ENCODE data around the gene NEIL1. TPM values are rescaled to one million over a fixed set of nuclear protein-coding genes. Genes with fewer than 3 reads are reported as not detected.
"Not testable (repeated sequence)": the region's sequence is repeated elsewhere in the genome, so short reads cannot be mapped to it uniquely, and the experiment has no call there.

The NEIL1 gene
- total RNA-seq: 42.1 TPM
- long read RNA-seq, partial matches to known transcripts: 7 of 31 reads
- long read RNA-seq, other reads (novel, unspliced or antisense): 21 of 31 reads

GRCh38 chr15:75346796-75347221, at the start of gene NEIL1:
Gene NEIL1 (plus strand): TSS chr15:75347039. CDS start chr15:75348906, 1,867 bp downstream.
- DNase-seq (peak; percentile 74), ATAC-seq (peak; percentile 30)
- Histone ChIP-seq H3K36me3 (no peaks in the 10 kb centered on the region), H3K27me3 (no peaks in the 10 kb centered on the region), H3K27ac (peak within 1 kb of the TSS; percentile 84), H3K4me1 (peaks cover 20% of the 10 kb centered on the region), H3K4me3 (peak within 1 kb of the TSS; percentile 97), H3K9me3 (no peaks in the 10 kb centered on the region)
- TF ChIP-seq CTCF (IDR thresholded peaks at IDR 0.05): no peak
- intact Hi-C loops (cut with DNase I): no loop called here

GRCh38 chr15:75298541-75299310, 48.1 kb upstream of the NEIL1 start:
- DNase-seq; H3K27me3 ChIP-seq; H3K27ac ChIP-seq; intact Hi-C loops (cut with DNase I); H3K36me3 ChIP-seq; H3K9me3 ChIP-seq; H3K4me3 ChIP-seq; H3K4me1 ChIP-seq: not testable (repeated sequence)
- peak; percentile 97 for ATAC-seq

GRCh38 chr15:75299311-75299688, 47.5 kb upstream of the NEIL1 start:
- intact Hi-C loops (cut with DNase I); H3K4me1 ChIP-seq; H3K9me3 ChIP-seq; H3K4me3 ChIP-seq; H3K36me3 ChIP-seq; H3K27ac ChIP-seq; H3K27me3 ChIP-seq: not testable (repeated sequence)
- peak; percentile 61 for TF ChIP-seq CTCF (IDR thresholded peaks at IDR 0.05)
- peak; percentile 98 for ATAC-seq
- DNase-seq: peak; percentile 81

- intact Hi-C loops (cut with DNase I); H3K36me3 ChIP-seq; H3K9me3 ChIP-seq; H3K27ac ChIP-seq; H3K4me3 ChIP-seq; H3K4me1 ChIP-seq; DNase-seq; ATAC-seq; H3K27me3 ChIP-seq: not testable (repeated sequence)
Measured at GRCh38 chr15:75300026-75300425, 46.8 kb upstream of the NEIL1 start.

- no peak overlapping the region for H3K4me3 ChIP-seq
- H3K9me3 ChIP-seq: no peaks in the 10 kb centered on the region
- H3K27ac ChIP-seq: no peak overlapping the region
- no peak for ATAC-seq
- no peaks in the 10 kb centered on the region for H3K36me3 ChIP-seq
- intact Hi-C loops (cut with DNase I): no loop called here
- no peaks in the 10 kb centered on the region for H3K27me3 ChIP-seq
- no peaks in the 10 kb centered on the region for H3K4me1 ChIP-seq
- no peak for DNase-seq
- no peak for TF ChIP-seq CTCF (IDR thresholded peaks at IDR 0.05)
Measured at GRCh38 chr15:75302318-75302717, 44.5 kb upstream of the NEIL1 start.

GRCh38 chr15:75302753-75303152, 44.1 kb upstream of the NEIL1 start:
- ATAC-seq; H3K9me3 ChIP-seq; DNase-seq; H3K36me3 ChIP-seq; H3K27me3 ChIP-seq; H3K4me1 ChIP-seq; intact Hi-C loops (cut with DNase I); H3K4me3 ChIP-seq; H3K27ac ChIP-seq: not testable (repeated sequence)

- intact Hi-C loops (cut with DNase I): no loop called here
- H3K9me3 ChIP-seq: no peaks in the 10 kb centered on the region
- ATAC-seq: no peak
Measured at GRCh38 chr15:75306188-75306587, 40.7 kb upstream of the NEIL1 start.

More at GRCh38 chr15:75306188-75306587, 40.7 kb upstream of the NEIL1 start:
- Histone ChIP-seq H3K4me1 (no peaks in the 10 kb centered on the region), H3K27me3 (peaks cover 10% of the 10 kb centered on the region), H3K36me3 (no peaks in the 10 kb centered on the region), H3K27ac (no peak overlapping the region), H3K4me3 (no peak overlapping the region)
- DNase-seq: no peak
- TF ChIP-seq CTCF (IDR thresholded peaks at IDR 0.05): no peak
